Right lobe of liver (tissue), 6 donors: ENCODE measurements around the gene VEZF1. TPM values are rescaled to one million over a fixed set of nuclear protein-coding genes. Genes with fewer than 3 reads are reported as not detected.
"Not testable (repeated sequence)": the region's sequence is repeated elsewhere in the genome, so short reads cannot be mapped to it uniquely, and the experiment has no call there.

Source experiments
- ATAC-seq, 4 donors: fragments of 200-7000 bp; cut with Tn5 transposase; one replicate each; pipeline ENCODE4 v1.9.1; 2020; ENCODE audit warnings: mild to moderate bottlenecking in 4 of 4, moderate library complexity in 4 of 4
- DNase-seq, 3 donors: peaks; one replicate each; pipeline ENCODE4 v3.0.0-alpha.2; 2020
- H3K27ac ChIP-seq, 3 donors: fragments of 200-600 bp; one replicate each; pipeline ENCODE4 v1.8.0; 2022
- H3K27me3 ChIP-seq, 2 donors: fragments of 200-600 bp; one replicate each; pipeline ENCODE4 v1.8.0; 2022
- H3K36me3 ChIP-seq, 4 donors: fragments of 200-600 bp; sonication (generic) in 1 of 4; one replicate each; pipeline versions ENCODE4 v1.5.1 to v1.8.0; 2017 to 2022; ENCODE audit warnings: control low read depth in 1 of 4
- H3K4me1 ChIP-seq, 4 donors: fragments of 200-600 bp; sonication (generic) in 1 of 4; one replicate each; pipeline versions ENCODE4 v1.5.1 to v1.8.0; 2017 to 2022; ENCODE audit warnings: control low read depth in 1 of 4
- H3K4me3 ChIP-seq, 3 donors: fragments of 200-600 bp; one replicate each; pipeline ENCODE4 v1.8.0; 2022
- H3K9me3 ChIP-seq, 4 donors: fragments of 200-600 bp; sonication (generic) in 1 of 4; one replicate each; pipeline versions ENCODE4 v1.5.1 to v1.8.0; 2017 to 2022; ENCODE audit warnings: control low read depth in 1 of 4
- POLR2A ChIP-seq: fragments of 450-650 bp; IDR thresholded peaks from one replicate; pipeline ENCODE4 v1.6.1; 2017; ENCODE audit warnings: antibody characterized with exemption, mild to moderate bottlenecking
- WGBS: methylation state at CpG from one replicate; pipeline ENCODE4 v1.1.6; 2018; ENCODE audit warnings: low coverage, low lambda C conversion rate; ENCODE audit not compliant: insufficient coverage; ENCODE audit errors: missing lambda C conversion rate; 5-methylcytosine and 5-hydroxymethylcytosine counted together
- intact Hi-C, 2 donors: fragments of 100-400 bp; cut with DNase I; formaldehyde crosslinking; loops; one replicate each; pipeline versions ENCODE4 v1.11.2 to v1.14.1; 2022
- total RNA-seq, 6 experiments: library from RNA; depleted of rRNA in 2 of 6; stranded (reverse); fragments of >200 nt in 2 of 6; fragmentation: NEBNext Ultra II Directional in 3 of 6; extraction: Animal tissue kit (Norgen Biotek cat#: 25700) in 3 of 6; gene quantifications; one replicate each; pipeline versions ENCODE4 v1.1.0 to v1.2.4, GENCODE V29; 2016 to 2023
- TF ChIP-seq, protein P1 (sequence below), 4 donors: fragments of 200-600 bp in 3 of 4; fragments of 450-650 bp in 1 of 4; IDR thresholded peaks; one replicate each; pipeline versions ENCODE4 v1.5.1 to v1.8.0; 2016 to 2022; ENCODE audit warnings: antibody characterized with exemption in 4 of 4, mild to moderate bottlenecking in 2 of 4
- donor health status: DM: no; HTN: yes; CAD: no.
- donor health status: DM: no; HTN: no; CAD: no.
- donor health status: DM: no; HTN: no; CAD: no.
- donor health status: DM: no; HTN: yes; CAD: no.
- donor health status: DM: no; HTN: yes; CAD: no.

The VEZF1 gene
- total RNA-seq, 6 experiments from 2014 or later, result 13.0 to 19.3 (median 14.6) TPM

GRCh38 chr17:57965521-57966160, 22.4 kb downstream of the VEZF1 start:
- Histone ChIP-seq H3K9me3 (no peaks in the 10 kb centered on the region), H3K27me3 (no peaks in the 10 kb centered on the region), H3K4me3 (no peak overlapping the region), H3K27ac (no peak overlapping the region), H3K4me1 (no peaks in the 10 kb centered on the region), H3K36me3 (no peaks in the 10 kb centered on the region)
- ATAC-seq, result no peak
- intact Hi-C loops, result no loop called here
- TF ChIP-seq POLR2A, result no peak
- TF ChIP-seq, protein P1, sequence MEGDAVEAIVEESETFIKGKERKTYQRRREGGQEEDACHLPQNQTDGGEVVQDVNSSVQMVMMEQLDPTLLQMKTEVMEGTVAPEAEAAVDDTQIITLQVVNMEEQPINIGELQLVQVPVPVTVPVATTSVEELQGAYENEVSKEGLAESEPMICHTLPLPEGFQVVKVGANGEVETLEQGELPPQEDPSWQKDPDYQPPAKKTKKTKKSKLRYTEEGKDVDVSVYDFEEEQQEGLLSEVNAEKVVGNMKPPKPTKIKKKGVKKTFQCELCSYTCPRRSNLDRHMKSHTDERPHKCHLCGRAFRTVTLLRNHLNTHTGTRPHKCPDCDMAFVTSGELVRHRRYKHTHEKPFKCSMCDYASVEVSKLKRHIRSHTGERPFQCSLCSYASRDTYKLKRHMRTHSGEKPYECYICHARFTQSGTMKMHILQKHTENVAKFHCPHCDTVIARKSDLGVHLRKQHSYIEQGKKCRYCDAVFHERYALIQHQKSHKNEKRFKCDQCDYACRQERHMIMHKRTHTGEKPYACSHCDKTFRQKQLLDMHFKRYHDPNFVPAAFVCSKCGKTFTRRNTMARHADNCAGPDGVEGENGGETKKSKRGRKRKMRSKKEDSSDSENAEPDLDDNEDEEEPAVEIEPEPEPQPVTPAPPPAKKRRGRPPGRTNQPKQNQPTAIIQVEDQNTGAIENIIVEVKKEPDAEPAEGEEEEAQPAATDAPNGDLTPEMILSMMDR (IDR thresholded peaks at IDR 0.05), result no peak
- 85% methylated on average over 5 of the region's 26 CpGs for whole genome bisulfite sequencing
- DNase-seq, result no peak

- TF ChIP-seq, protein P1 (IDR thresholded peaks at IDR 0.05), result no peak
- no peak for TF ChIP-seq POLR2A
- no peak for DNase-seq
- 90% methylated on average over 4 of the region's 6 CpGs for WGBS
- H3K27ac ChIP-seq, result no peak overlapping the region
- H3K4me3 ChIP-seq, result no peak overlapping the region
- intact Hi-C loops, result no loop called here
- ATAC-seq, result no peak
- H3K9me3 ChIP-seq, result no peaks in the 10 kb centered on the region
- no peaks in the 10 kb centered on the region for H3K36me3 ChIP-seq
- H3K4me1 ChIP-seq, result no peaks in the 10 kb centered on the region
- no peaks in the 10 kb centered on the region for H3K27me3 ChIP-seq
Measured at GRCh38 chr17:57963149-57963511, 24.9 kb downstream of the VEZF1 start.

DNA sequence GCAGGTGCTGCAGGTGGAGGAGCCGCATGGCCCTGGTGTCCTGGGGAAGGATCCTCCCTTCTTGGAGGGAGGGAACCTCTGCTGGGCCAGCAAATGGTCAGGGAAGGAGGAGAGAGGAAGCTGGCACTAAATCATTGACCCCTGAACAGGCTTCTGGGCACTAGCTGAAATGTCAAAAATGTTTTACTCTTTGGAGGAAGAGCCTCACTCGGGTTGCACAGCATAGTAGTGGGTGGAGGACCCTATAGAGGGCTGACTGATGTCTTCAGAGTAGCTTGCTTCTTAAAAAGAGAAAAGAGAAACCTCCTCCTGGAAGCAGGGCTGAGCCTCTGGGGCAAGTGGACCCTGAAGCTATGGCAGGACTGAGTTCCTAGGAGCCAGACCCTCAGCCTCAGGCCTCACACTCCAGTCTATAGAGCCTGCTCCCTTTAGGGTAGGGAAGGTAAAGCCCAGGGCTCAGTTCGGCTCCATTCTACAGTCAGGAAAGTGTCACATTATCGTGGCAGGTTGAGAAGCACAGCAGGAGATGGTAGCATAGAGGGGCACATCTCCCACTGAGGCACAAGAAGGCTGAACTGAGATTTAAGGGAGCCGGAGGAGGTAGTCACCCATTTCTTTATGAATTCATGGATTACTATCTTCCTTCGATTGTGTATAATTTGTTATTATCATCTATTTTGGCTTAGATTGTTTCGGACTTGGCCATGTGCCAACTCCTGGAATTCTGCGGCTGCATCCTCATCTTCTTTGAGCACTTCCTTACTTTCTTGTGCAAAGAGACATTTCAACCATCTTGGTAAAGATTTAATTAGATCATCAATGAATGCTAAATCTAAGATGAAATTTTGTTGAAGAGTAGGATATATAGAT, 25.5 kb downstream of the VEZF1 start:
- H3K9me3 ChIP-seq, result no peaks in the 10 kb centered on the region
- ATAC-seq (no peak), DNase-seq (peak in 1 of 3 donors; percentile 14)
- H3K36me3 ChIP-seq, result no peaks in the 10 kb centered on the region
- TF ChIP-seq POLR2A, result no peak
- TF ChIP-seq, protein P1 (IDR thresholded peaks at IDR 0.05), result no peak
- no peaks in the 10 kb centered on the region for H3K27me3 ChIP-seq
- H3K27ac ChIP-seq, result no peak overlapping the region
- no peaks in the 10 kb centered on the region for H3K4me1 ChIP-seq
- intact Hi-C loops, result no loop called here
- WGBS, result 61% methylated on average over 5 of the region's 8 CpGs
- H3K4me3 ChIP-seq, result no peak overlapping the region

DNA sequence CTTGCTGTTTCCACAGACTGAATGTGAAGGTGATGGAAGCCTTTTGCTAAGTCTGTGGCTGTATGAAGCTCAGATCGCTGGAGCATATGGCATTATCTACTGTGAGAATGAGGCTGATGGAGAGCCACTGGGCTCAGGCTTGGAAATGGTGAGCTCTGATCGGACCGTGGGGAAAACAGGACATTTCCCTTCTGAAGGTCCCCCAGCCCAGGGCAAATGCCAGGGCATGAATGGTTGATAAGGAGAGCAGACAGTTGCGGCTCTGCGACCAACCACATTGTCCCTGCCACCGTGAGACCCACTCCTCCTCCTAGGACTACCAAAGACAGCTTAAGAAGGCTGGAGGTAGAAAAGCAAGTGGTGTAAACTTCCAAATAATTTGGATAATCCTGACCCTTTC, 28.1 kb downstream of the VEZF1 start:
- intact Hi-C loops, result no loop called here
- TF ChIP-seq, protein P1 (IDR thresholded peaks at IDR 0.05), result no peak
- TF ChIP-seq POLR2A, result no peak
- ATAC-seq (no peak), DNase-seq (peak in 1 of 3 donors; percentile 20)
- Histone ChIP-seq H3K9me3 (no peaks in the 10 kb centered on the region), H3K4me3 (no peak overlapping the region), H3K36me3 (no peaks in the 10 kb centered on the region), H3K27me3 (no peaks in the 10 kb centered on the region), H3K27ac (no peak overlapping the region), H3K4me1 (no peaks in the 10 kb centered on the region)
- WGBS, result 88% methylated on average over 3 of the region's 6 CpGs

- H3K27me3 ChIP-seq, H3K9me3 ChIP-seq, H3K36me3 ChIP-seq, ATAC-seq, H3K27ac ChIP-seq, intact Hi-C loops, H3K4me3 ChIP-seq: not testable (repeated sequence)
- 95% methylated on average over 14 of the region's 15 CpGs for WGBS
- DNase-seq, result peak in 1 of 3 donors; percentile 14
- H3K4me1 ChIP-seq, result peaks cover 0 to 12% (median 3%) of the 10 kb centered on the region in 4 donors
Measured at GRCh38 chr17:57958391-57958790, 29.7 kb downstream of the VEZF1 start.
